CD14-positive monocyte (primary cell): ENCODE data around the gene PPTC7. TPM values are rescaled to one million over a fixed set of nuclear protein-coding genes. Genes with fewer than 3 reads are reported as not detected.
"Not testable (repeated sequence)": the region's sequence is repeated elsewhere in the genome, so short reads cannot be mapped to it uniquely, and the experiment has no call there.

ENCODE experiments used
- DNase-seq, 3 donors: peaks; one replicate each; pipeline ENCODE4 v3.0.0-alpha.2; 2011 to 2022
- H2AFZ ChIP-seq: 2 replicates; pipeline ENCODE4 v1.6.0; 2012; ENCODE audit warnings: mild to moderate bottlenecking, low read depth, low read length, inconsistent platforms; ENCODE audit not compliant: insufficient read depth, poor library complexity, severe bottlenecking
- H3K27ac ChIP-seq, 2 donors: 1 replicate in 1 of 2; 2 replicates in 1 of 2; pipeline ENCODE4 v1.5.1; 2012 to 2013; ENCODE audit warnings: low read length in 2 of 2, control low read depth in 1 of 2, inconsistent platforms in 1 of 2, low read depth in 1 of 2, mild to moderate bottlenecking in 1 of 2
- H3K27me3 ChIP-seq, 2 donors: one replicate each; pipeline versions ENCODE4 v1.6.0 to v1.6.1; 2011 to 2013; ENCODE audit warnings: low read length in 2 of 2; ENCODE audit not compliant: control insufficient read depth in 2 of 2, insufficient read depth in 2 of 2
- H3K36me3 ChIP-seq, 2 donors: replicated peaks in 1 of 2; 1 replicate in 1 of 2; 2 replicates in 1 of 2; pipeline versions ENCODE4 v1.5.1 to v1.6.1; 2012 to 2013; ENCODE audit warnings: low read length in 2 of 2, control low read depth in 1 of 2, inconsistent platforms in 1 of 2, mild to moderate bottlenecking in 1 of 2; ENCODE audit not compliant: insufficient read depth in 2 of 2, control insufficient read depth in 1 of 2
- H3K4me1 ChIP-seq, 2 donors: 1 replicate in 1 of 2; 2 replicates in 1 of 2; pipeline versions ENCODE4 v1.5.1 to v1.6.1; 2012 to 2013; ENCODE audit warnings: low read length in 2 of 2, control low read depth in 1 of 2, inconsistent platforms in 1 of 2, mild to moderate bottlenecking in 1 of 2, moderate library complexity in 1 of 2; ENCODE audit not compliant: insufficient read depth in 2 of 2, control insufficient read depth in 1 of 2
- H3K4me2 ChIP-seq: replicated peaks from 2 replicates; pipeline ENCODE3; 2012; ENCODE audit warnings: low read length, moderate library complexity, mild to moderate bottlenecking; ENCODE audit not compliant: poor library complexity, severe bottlenecking; ENCODE audit errors: extremely low read depth
- H3K4me3 ChIP-seq, 3 experiments: fragments of 200-600 bp in 1 of 3; sonication (generic) in 1 of 3; replicated peaks in 1 of 3; 1 replicate in 2 of 3; 2 replicates in 1 of 3; pipeline ENCODE4 v1.5.1; 2011 to 2013; ENCODE audit warnings: low read length in 3 of 3, mild to moderate bottlenecking in 3 of 3, control low read depth in 2 of 3, low read depth in 2 of 3, inconsistent platforms in 1 of 3, moderate library complexity in 1 of 3
- H3K79me2 ChIP-seq: 2 replicates; pipeline ENCODE4 v1.6.0; 2012; ENCODE audit warnings: mild to moderate bottlenecking, control low read depth, inconsistent platforms, low read length, moderate library complexity; ENCODE audit not compliant: insufficient read depth
- H3K9ac ChIP-seq: 2 replicates; pipeline ENCODE4 v1.6.0; 2017; ENCODE audit warnings: low read length, mild to moderate bottlenecking; ENCODE audit not compliant: insufficient read depth, poor library complexity, severe bottlenecking
- H3K9me3 ChIP-seq, 2 donors: replicated peaks in 1 of 2; 1 replicate in 1 of 2; 2 replicates in 1 of 2; pipeline versions ENCODE4 v1.5.1 to v1.6.1; 2012 to 2013; ENCODE audit warnings: low read length in 2 of 2, control low read depth in 1 of 2; ENCODE audit not compliant: control insufficient read depth in 1 of 2, insufficient read depth in 1 of 2
- H4K20me1 ChIP-seq: 2 replicates; pipeline ENCODE4 v1.6.0; 2012; ENCODE audit warnings: mild to moderate bottlenecking, low read length, control low read depth, moderate library complexity; ENCODE audit not compliant: insufficient read depth
- H3K27ac Mint-ChIP-seq, 7 donors: one replicate each; pipeline ENCODE4 v1.8.0; 2020; ENCODE audit warnings: mild to moderate bottlenecking in 7 of 7, mixed read lengths in 7 of 7, moderate library complexity in 6 of 7, inconsistent platforms in 2 of 7
- H3K27me3 Mint-ChIP-seq, 3 donors: one replicate each; pipeline ENCODE4 v1.8.0; 2021 to 2022; ENCODE audit warnings: low read depth in 3 of 3, mild to moderate bottlenecking in 3 of 3, mixed read lengths in 3 of 3, moderate library complexity in 3 of 3, inconsistent platforms in 1 of 3
- H3K36me3 Mint-ChIP-seq, 2 donors: one replicate each; pipeline ENCODE4 v1.8.0; 2020; ENCODE audit warnings: mixed read lengths in 2 of 2, inconsistent platforms in 1 of 2, mild to moderate bottlenecking in 1 of 2
- H3K4me1 Mint-ChIP-seq: one replicate; pipeline ENCODE4 v1.8.0; 2020; ENCODE audit warnings: mild to moderate bottlenecking, mixed read lengths
- H3K4me3 Mint-ChIP-seq, 2 donors: one replicate each; pipeline ENCODE4 v1.8.0; 2020; ENCODE audit warnings: mild to moderate bottlenecking in 2 of 2, mixed read lengths in 2 of 2, moderate library complexity in 1 of 2
- H3K9me3 Mint-ChIP-seq, 7 donors: one replicate each; pipeline ENCODE4 v1.8.0; 2020 to 2022; ENCODE audit warnings: mixed read lengths in 7 of 7, mild to moderate bottlenecking in 6 of 7, moderate library complexity in 6 of 7, inconsistent platforms in 2 of 7
- CTCF ChIP-seq: fragments of 200-600 bp; IDR thresholded peaks from one replicate; pipeline ENCODE4 v1.8.0; 2022; ENCODE audit warnings: antibody characterized with exemption, mild to moderate bottlenecking
- WGBS: methylation state at CpG from one replicate; pipeline ENCODE4 v1.1.5; 2013; ENCODE audit warnings: missing lambda C conversion rate; ENCODE audit not compliant: insufficient coverage; 5-methylcytosine and 5-hydroxymethylcytosine counted together
- intact Hi-C, 2 donors: fragments of 100-400 bp; cut with micrococcal nuclease; formaldehyde crosslinking; loops; one replicate each; pipeline versions ENCODE4 v1.15.0 to v1.15.1; 2023
- polyA plus RNA-seq, 3 donors: library from polyadenylated mRNA; depleted of rRNA in 1 of 3; unstranded in 2 of 3; stranded (reverse) in 1 of 3; fragments of 300-500 nt in 2 of 3; fragments of >200 nt in 1 of 3; fragmentation: Illumina TruSeq in 2 of 3; gene quantifications; 1 replicate in 2 of 3; 2 replicates in 1 of 3; pipeline ENCODE4 v1.2.3, GENCODE V29; 2012 to 2021

The PPTC7 gene
- polyA plus RNA-seq, 3 donors = 11.6 to 36.5 (median 15.1) TPM

GRCh38 chr12:110546339-110546738 lies 36.8 kb downstream of the PPTC7 start:
- WGBS = no CpG with 5 or more reads among the region's 3 CpGs
- peaks cover 100% of the 10 kb centered on the region for H4K20me1 ChIP-seq

GRCh38 chr12:110545812-110546211 lies 37.3 kb downstream of the PPTC7 start:
- H3K4me1 Mint-ChIP-seq = peaks cover 21% of the 10 kb centered on the region
- no peak overlapping the region for H3K9ac ChIP-seq
- H4K20me1 ChIP-seq = peaks cover 100% of the 10 kb centered on the region
- peak overlapping the region in 1 of 2 donors; percentile 52 for H3K27ac ChIP-seq
- no peaks in the 10 kb centered on the region for H3K9me3 Mint-ChIP-seq
- no peaks in the 10 kb centered on the region for H3K27me3 ChIP-seq
- H3K4me1 ChIP-seq = peaks cover 0 to 12% of the 10 kb centered on the region in 2 donors
- H3K4me3 Mint-ChIP-seq = no peak overlapping the region
- H3K4me2 ChIP-seq = no peak overlapping the region
- WGBS = 99% methylated on average over 6 of the region's 10 CpGs
- peak overlapping the region; percentile 19 to 87 (median 71) for H3K27ac Mint-ChIP-seq
- H3K27me3 Mint-ChIP-seq = peaks cover 0 to 2% (median 0%) of the 10 kb centered on the region in 3 donors
- intact Hi-C loops = no loop called here
- TF ChIP-seq CTCF = no peak
- no peaks in the 10 kb centered on the region for H3K9me3 ChIP-seq
- DNase-seq = no peak
- H3K79me2 ChIP-seq = peaks cover 82% of the 10 kb centered on the region
- H3K36me3 Mint-ChIP-seq = peaks cover 57 to 82% of the 10 kb centered on the region in 2 donors
- no peak overlapping the region for H2AFZ ChIP-seq
- peaks cover 28 to 96% of the 10 kb centered on the region in 2 donors for H3K36me3 ChIP-seq
- no peak overlapping the region for H3K4me3 ChIP-seq

More at GRCh38 chr12:110546339-110546738, 36.8 kb downstream of the PPTC7 start:
- H3K4me3 ChIP-seq = no peak overlapping the region
- no peaks in the 10 kb centered on the region for H3K27me3 ChIP-seq
- H3K4me1 ChIP-seq = peaks cover 0 to 12% of the 10 kb centered on the region in 2 donors
- peaks cover 33 to 97% of the 10 kb centered on the region in 2 donors for H3K36me3 ChIP-seq
- no peaks in the 10 kb centered on the region for H3K9me3 ChIP-seq
- intact Hi-C loops = no loop called here
- no peak overlapping the region for H2AFZ ChIP-seq
- Mint-ChIP-seq H3K27ac (peak overlapping the region in 6 of 7 donors; percentile 19 to 87 (median 38)), H3K4me3 (no peak overlapping the region), H3K9me3 (no peaks in the 10 kb centered on the region), H3K36me3 (peaks cover 62 to 83% of the 10 kb centered on the region in 2 donors), H3K27me3 (peaks cover 0 to 2% (median 0%) of the 10 kb centered on the region in 3 donors), H3K4me1 (peaks cover 21% of the 10 kb centered on the region)
- DNase-seq = peak in 2 of 3 donors; percentile 11 to 12
- H3K9ac ChIP-seq = no peak overlapping the region
- no peak overlapping the region for H3K4me2 ChIP-seq
- H3K79me2 ChIP-seq = peaks cover 87% of the 10 kb centered on the region
- TF ChIP-seq CTCF = no peak
- peak overlapping the region in 1 of 2 donors; percentile 52 for H3K27ac ChIP-seq

GRCh38 chr12:110545259-110545658 lies 37.9 kb downstream of the PPTC7 start:
- H3K4me2 ChIP-seq, H3K9me3 ChIP-seq, H3K27me3 ChIP-seq, H3K9ac ChIP-seq, H3K27me3 Mint-ChIP-seq, H2AFZ ChIP-seq, H3K9me3 Mint-ChIP-seq, intact Hi-C loops, H3K4me3 ChIP-seq, H3K4me3 Mint-ChIP-seq: not testable (repeated sequence)
- Histone ChIP-seq H3K36me3 (peaks cover 23 to 96% of the 10 kb centered on the region in 2 donors), H3K79me2 (peaks cover 81% of the 10 kb centered on the region), H4K20me1 (peaks cover 100% of the 10 kb centered on the region), H3K27ac (peak overlapping the region in 1 of 2 donors; percentile 57), H3K4me1 (peaks cover 0 to 12% of the 10 kb centered on the region in 2 donors)
- no CpG with 5 or more reads among the region's 4 CpGs for WGBS
- H3K27ac Mint-ChIP-seq = peak overlapping the region; percentile 71 to 90 (median 82)
- peaks cover 21% of the 10 kb centered on the region for H3K4me1 Mint-ChIP-seq
- peak; percentile 52 to 77 (median 64) for DNase-seq
- H3K36me3 Mint-ChIP-seq = peaks cover 52 to 82% of the 10 kb centered on the region in 2 donors
